GM18520 (cell line): ENCODE measurements around the gene ASCL4.

ENCODE experiments used
- ATAC-seq: cut with Tn5 transposase; IDR thresholded peaks from one replicate; pipeline ENCODE4 v1.9.1; 2021; ENCODE audit not compliant: unreplicated experiment

Gene ASCL4

GRCh38 chr12:107778383-107779025 lies 4.0 kb downstream of the ASCL4 start:
- no peak for ATAC-seq

GRCh38 chr12:107779077-107779831 lies 4.8 kb downstream of the ASCL4 start:
- peak; percentile 33 for ATAC-seq

GRCh38 chr12:107780298-107780697 lies 5.8 kb downstream of the ASCL4 start:
- ATAC-seq = no peak

DNA sequence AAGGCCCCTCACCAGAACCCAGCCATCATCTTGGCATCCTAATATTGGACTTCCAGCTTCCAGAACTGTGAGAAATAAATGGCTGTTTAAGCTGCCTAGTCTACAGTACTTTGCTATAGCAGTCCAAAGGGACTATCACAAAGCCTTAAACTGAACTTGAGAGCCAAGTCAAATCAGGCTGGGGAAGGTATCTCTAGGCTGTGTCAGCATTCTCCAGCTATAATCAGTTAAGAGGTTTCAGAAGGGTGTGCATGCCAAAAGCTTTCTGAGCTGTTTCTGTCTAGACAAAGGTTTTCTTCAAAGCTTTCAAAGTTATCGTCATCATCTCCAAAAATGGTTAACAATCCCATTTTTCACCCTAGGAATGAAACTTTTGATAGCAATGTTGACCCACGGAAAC lies 7.6 kb downstream of the ASCL4 start:
- no peak for ATAC-seq

GRCh38 chr12:107783406-107784376 lies 9.2 kb downstream of the ASCL4 start:
- ATAC-seq = peak; percentile 49

DNA sequence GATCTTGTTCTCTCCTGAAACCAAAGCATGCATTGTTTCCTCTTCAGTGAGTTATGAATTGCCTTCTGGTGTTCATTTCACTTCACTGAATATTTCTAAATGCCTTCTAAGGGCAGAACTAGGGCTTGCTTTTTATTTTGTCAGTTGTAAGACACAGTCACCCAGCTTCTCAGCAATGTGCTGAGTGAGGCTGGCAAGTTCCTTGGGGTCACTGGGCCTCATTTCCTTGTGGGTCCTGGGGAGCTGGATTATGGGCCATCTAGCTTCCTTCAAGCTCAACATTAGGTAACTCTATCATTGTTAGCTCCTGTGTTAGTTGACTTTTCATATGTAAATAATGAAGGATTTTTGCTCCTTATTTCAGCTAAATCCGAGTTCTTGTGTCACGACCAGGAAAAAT lies 13.8 kb downstream of the ASCL4 start:
- ATAC-seq = no peak

GRCh38 chr12:107788690-107789458 lies 14.4 kb downstream of the ASCL4 start:
- no peak for ATAC-seq

DNA sequence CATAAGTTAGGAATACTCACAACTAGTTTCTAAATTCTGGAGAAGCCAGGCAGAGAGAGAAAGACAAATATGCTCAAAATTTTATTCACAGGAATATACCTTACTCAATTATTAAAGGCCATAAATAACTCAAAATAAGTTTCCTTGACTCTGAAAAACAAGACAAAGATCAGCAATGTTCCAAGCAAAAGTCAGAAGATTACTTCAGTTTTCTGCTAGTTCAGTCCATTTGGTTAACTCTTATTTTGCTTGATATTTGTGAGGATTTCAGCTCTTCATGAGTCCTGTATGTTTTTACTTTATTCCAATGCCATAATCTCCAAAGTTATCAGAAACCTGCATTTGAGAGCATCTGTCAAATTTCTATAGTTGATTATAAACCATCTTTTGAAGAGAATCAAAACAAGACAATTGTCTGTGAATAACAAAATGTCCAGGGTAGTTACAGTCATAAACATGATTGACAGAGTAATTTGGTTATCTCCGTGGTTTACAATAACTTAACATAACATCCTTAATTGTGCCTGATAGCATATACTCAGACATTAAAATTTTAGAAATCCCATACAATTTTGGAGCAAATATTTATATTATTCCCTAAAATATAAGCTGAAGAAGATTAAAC lies 17.1 kb downstream of the ASCL4 start:
- no peak for ATAC-seq

DNA sequence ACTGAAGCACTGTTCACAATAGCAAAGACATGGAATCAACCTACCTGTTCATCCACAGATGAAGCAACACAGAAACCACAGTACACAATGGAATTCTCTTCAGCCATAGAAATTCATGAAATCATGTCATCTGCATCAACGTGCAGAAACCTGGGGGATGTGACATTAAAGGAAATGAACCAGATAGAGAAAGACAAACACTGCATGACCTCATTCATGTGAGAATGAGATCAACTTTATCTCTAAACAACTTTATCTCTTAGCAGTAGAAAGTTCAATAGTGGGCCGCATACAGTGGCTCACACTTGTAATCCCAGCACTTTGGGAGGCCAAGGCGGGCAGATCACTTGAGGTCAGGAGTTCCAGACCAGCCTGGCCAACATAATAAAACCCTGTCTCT lies 19.9 kb downstream of the ASCL4 start:
- no peak for ATAC-seq

DNA sequence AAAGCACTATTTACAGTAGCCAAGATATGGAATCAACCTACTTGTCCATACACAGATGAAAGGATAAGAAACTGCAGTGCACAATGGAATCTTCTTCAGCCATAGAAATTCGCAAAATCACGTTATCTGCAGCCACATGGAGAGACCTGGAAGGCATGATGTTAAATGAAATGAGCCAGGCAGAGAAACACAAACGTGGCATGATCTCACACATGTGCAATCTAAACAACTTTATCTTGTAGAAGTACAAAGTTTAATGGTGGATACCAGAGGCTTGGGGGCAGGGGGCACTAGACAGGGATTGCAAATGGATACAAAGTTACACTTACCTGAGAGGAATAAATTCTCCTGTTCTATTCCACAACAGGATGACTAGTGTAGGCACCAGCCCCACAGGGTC lies 24.1 kb downstream of the ASCL4 start:
- ATAC-seq = no peak

- no peak for ATAC-seq
These were observed 26.6 kb downstream of the ASCL4 start for GRCh38 chr12:107801150-107801549.

GRCh38 chr12:107803092-107803491 lies 28.6 kb downstream of the ASCL4 start:
- no peak for ATAC-seq

GRCh38 chr12:107805488-107806180 lies 31.1 kb downstream of the ASCL4 start:
- no peak for ATAC-seq

DNA sequence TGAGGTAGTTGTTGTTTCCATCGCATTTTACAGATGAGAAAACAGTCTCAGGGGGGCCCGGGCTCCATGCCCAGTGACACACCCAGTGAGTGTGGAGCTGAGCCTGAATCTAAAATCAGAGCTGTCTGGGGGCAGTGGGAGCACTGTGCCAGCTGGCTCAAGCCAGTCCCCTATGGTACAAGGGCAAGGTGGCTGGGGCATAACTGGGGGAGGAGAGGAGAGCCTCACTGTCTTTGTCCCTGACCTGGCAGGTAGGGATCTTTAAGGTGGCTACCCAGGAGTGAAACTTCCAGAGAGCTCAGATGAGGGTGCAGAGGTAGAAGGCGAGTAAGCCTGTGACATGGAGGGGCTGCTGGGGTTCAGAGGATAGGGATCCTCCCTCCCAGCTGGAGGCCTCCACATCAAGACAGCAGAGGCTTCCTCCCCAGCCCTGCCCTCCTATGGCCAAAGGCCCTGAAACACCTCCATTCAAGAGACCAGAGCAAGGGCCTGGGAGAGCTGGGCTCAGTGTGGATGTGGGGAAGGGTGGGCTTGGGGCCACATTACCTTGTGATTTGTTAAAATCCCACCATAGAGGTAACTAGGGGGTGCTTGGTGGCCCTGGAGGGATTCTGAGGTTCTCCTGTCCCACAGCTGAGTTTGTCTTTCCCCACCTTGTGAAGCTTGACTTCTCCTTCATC lies 33.1 kb downstream of the ASCL4 start:
- ATAC-seq = no peak

- ATAC-seq = no peak
These were observed 42.7 kb downstream of the ASCL4 start for GRCh38 chr12:107817250-107817649.

GRCh38 chr12:107818984-107819383 lies 44.5 kb downstream of the ASCL4 start:
- no peak for ATAC-seq

DNA sequence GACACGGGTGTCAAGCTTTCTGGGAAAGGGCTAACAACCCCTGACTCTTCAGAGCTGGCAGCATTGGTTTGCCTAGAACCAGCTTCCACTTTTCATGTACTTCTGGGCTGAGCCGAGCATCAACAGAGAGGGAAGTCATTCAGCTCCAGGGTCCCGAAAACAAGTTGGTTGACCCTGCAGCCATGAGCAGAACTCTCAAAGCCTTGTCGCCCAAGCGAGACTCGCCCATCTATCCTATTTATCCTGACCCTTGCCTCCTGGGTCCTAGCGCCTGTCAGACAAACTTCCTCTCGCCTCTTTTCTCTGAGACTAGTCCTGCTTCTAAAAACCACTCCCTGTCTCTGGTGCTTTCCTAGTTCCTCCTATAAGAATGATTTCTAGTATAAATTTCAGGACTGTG lies 47.9 kb downstream of the ASCL4 start:
- ATAC-seq = no peak
